HG03565 (cell line): Measurements from ENCODE around the gene KRAS.
"Not testable (repeated sequence)": the region's sequence is repeated elsewhere in the genome, so short reads cannot be mapped to it uniquely, and the experiment has no call there.

Experiments used
- ATAC-seq: cut with Tn5 transposase; IDR thresholded peaks from one replicate; pipeline ENCODE4 v1.9.1; 2021; ENCODE audit warnings: mild to moderate bottlenecking, moderate library complexity; ENCODE audit not compliant: unreplicated experiment

Gene KRAS

DNA sequence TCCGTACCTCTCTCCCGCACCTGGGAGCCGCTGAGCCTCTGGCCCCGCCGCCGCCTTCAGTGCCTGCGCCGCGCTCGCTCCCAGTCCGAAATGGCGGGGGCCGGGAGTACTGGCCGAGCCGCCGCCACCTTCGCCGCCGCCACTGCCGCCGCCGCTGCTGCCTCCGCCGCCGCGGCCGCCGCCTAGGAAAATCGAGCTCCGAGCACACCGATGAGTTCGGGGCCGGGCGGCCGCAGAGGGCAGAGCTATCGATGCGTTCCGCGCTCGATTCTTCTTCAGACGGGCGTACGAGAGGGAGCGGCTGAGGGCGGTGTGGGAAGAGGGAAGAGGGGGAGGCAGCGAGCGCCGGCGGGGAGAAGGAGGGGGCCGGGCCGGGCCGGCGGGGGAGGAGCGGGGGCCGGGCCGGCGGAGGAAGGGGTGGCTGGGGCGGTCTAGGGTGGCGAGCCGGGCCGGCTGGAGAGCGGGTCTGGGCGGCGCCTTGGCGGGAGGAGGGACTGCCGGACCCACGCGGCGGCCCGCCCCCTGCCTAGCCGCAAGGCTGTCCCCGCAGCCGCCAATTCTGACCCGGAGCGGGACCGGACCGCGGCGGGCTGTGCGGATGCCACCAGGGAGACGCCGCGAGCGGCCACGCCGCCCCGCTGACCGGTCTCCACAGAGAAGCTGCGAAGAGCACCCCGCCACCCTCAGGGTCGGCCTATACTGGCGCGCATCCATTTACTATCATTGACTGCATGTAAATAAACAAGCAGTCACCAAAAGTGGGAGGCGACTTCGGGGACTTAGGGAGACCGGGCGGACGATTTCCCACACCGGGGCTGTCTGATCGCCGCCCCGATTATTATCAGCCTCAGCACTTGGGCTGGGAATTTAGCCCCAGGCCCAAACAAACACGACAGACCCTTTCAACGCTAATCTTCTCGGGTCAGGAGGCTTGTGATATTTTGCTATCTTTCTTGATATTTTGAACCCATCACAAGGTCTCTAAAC is at the start of gene KRAS:
Gene KRAS (minus strand): TSS at position 186 of the 987 bp plus-strand sequence.
- ATAC-seq = peak; percentile 57

- ATAC-seq = no peak
Observed at GRCh38 chr12:25296381-25296780, 45.7 kb upstream of the KRAS start.

- no peak for ATAC-seq
Observed at GRCh38 chr12:25295361-25295760, 44.6 kb upstream of the KRAS start.

GRCh38 chr12:25293653-25294052 is 42.9 kb upstream of the KRAS start:
- no peak for ATAC-seq

- not testable (repeated sequence) for ATAC-seq
Observed at GRCh38 chr12:25292810-25293221, 42.1 kb upstream of the KRAS start.

DNA sequence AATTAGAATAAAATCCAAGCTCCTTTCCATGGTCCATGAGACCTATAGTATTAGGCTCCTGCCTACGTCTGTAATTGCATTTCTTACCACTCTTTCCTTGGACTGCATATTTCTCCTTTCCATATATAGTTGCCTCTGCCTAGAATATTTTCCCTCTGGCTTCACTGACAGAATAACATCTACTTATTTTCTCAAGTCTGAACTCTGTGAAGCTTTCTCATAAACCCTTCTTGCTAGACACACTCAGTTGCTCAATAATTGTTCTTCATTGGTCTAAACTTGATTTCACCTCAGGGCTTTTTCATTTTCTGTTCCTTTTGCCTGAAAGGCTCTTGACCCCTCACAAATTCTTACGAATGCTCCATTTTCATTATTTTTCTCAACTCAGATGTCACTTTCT is 36.9 kb upstream of the KRAS start:
- no peak for ATAC-seq

DNA sequence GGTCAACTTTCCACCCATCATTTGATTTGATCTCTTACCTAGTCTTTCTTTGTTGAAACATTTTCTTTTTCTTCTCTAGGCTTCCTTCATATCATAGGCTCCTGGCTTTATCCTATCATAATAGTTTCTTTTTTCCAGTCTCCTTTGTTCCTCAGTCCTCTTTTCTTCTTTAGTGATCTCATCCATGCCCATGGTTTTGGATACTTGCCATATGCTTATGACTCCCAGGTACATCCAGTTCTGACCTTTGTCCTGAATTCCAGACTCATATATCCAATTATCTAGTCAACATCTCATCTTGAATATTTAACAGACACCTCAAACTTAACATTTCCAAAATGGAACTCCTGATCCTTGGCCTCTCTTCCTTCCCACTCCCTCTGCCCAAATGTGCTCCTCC is 36.1 kb upstream of the KRAS start:
- ATAC-seq = no peak

GRCh38 chr12:25284024-25284423 is 33.3 kb upstream of the KRAS start:
- no peak for ATAC-seq

DNA sequence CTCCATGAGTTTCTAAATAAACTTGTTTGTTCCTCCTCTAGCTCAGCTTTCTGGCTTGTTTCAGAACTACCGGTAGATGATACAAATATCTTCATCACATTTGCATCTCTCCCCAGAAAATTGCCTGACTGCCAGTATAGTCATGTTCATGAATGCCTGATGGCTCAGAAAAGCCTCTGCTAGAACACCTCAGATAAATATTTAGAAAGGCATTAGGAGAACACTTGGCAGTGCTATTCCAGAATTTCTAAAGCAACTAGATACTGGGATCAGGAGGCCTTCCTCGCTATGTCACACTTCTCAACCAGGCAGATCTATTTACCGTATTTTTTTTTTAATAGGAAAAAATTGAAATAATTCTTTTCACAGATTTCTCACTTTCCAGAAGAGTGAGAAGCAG is 32.3 kb upstream of the KRAS start:
- ATAC-seq = no peak

GRCh38 chr12:25280082-25280481 is 29.4 kb upstream of the KRAS start:
- ATAC-seq = no peak

DNA sequence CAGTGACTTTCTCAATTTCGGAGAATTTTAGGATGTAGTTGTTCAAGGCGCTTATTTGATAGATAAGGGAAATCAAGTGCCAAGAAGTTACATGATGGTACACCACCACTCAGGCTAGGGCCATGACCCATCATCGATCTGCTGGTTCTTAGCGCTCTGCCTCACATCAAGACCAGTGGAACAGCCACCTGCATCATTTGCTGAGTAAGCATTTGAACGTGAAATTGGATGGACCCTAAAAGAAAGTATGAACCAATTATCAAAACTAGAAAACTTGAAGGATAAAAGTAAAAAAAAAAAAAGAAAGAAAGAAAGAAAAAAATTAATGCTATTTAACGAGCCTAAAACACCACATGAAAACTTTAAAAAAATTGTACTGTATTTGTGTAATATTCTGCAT is 27.5 kb upstream of the KRAS start:
- no peak for ATAC-seq

DNA sequence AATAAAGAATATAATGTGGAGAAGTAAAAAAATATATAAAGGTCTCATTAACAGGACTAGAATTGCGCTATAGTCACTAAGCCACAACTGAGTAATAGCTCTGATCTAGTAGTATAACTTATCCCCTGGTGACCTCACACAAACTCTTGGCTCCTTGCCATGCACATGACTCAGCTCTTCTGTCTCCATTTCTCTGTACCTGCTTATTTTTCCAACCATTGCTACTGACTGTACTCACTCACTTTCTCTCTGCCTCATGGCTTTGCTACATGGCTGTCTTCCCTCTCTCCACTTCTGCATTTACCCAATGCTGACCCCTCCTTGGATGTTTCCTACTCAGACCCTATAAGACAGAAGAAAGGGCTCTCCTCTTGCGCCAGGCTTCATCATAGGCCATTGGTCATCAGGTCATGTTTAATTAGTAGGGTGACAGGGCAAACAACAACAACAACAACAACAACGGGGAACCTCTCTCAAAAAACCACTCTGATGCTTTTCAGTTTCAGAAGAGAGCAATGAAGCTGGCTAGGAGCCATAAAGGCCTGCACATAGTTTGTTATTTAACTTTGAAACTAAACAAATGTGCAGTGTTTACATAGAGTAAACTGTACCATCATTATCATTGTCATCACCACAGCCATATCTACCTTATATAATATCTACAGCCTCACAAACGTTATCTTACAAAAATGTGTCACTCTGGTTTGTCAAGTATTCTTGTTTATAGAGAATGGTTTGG is 25.6 kb upstream of the KRAS start:
- no peak for ATAC-seq

DNA sequence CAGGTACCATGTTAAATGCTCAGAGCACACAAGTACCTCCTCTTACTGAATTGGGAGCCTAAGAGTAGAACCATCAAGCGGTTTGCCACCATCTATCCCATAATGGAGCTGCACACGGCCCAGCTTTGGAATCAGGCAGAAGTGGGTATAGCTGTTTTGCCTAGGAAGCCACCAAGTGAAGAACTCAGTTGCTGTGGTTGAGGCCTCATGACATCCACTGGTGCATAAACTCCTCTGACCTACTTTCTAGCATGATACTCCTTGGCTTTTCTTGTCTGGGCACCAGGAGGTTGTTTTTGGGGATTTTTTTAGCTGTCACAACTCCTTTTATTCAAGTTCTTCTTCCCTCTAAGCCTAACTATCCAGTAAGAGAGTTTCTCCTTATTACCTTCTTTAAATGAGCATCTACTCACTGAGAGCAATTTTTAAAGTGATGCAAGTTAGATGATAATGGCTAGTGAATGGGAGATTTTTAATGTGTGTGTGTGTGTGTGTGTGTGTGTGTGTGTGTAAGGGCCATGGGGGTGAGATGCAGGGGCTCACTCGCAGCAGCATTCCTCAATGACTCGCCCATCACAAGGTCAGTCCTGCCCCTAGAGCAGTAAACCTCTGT is 20.9 kb upstream of the KRAS start:
- no peak for ATAC-seq

- ATAC-seq = peak; percentile 58
Observed at GRCh38 chr12:25269701-25270100, 19.0 kb upstream of the KRAS start.

GRCh38 chr12:25266497-25266896 is 15.8 kb upstream of the KRAS start:
- ATAC-seq = no peak

- no peak for ATAC-seq
Observed at GRCh38 chr12:25264862-25265261, 14.1 kb upstream of the KRAS start.

- ATAC-seq = no peak
Observed at GRCh38 chr12:25264114-25264513, 13.4 kb upstream of the KRAS start.

DNA sequence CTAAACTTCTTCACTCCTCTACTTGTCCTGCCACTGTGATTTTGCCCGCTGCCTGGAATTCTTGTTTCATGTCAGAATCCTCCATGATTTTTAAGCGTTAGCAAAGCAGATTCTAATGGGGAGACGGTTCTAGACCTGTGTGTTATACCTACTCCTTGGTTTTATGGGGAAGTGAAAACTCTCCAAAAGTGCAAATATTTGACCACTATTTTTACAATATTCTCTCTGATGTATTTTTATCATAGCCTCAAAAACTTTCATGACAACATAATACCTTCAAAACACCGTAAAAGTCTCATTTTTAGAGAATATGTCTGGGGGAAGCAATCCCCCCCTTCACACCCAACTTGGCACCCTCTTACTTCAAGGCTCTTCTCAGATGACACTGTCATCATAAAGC is 12.9 kb upstream of the KRAS start:
- no peak for ATAC-seq

DNA sequence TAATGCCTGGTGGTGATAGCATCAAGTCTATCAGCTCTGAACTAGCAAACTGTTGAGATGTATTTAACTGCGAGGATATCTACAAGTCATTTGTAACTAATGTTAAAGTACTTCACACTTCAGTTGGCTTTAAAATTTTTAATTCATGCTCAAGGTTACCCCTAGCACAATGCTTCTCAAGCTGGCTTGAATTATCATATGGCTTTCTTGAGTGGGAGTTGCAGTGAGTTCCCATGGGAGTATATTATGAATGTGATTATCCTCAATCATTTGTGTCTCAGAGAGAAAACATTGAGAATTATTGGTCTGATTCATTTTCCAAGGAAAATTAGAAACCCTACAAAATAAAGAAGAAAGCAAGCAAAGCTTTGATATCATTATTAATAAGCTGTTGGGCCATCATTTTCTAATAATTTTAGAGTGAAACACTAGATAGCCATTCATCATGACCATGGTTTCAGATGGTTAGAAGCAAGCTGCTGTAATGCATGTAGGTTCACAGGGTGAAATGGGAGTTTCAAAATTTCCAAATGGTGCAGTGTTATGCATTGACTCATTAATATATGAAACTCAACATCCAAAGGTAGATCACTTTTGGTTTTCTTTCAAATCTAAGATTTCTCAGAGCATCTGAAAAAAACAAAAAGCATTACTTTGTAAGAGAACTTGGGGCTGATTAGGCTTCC is 11.8 kb upstream of the KRAS start:
- no peak for ATAC-seq

- no peak for ATAC-seq
Observed at GRCh38 chr12:25257590-25258324, 7.0 kb upstream of the KRAS start.
